Measurements from ENCODE around the gene SC5D. TPM values are rescaled to one million over a fixed set of nuclear protein-coding genes. Genes with fewer than 3 reads are reported as not detected.

Gene SC5D
- total RNA-seq, 1 donor from 2014 or later, result 40.4 TPM

- ChIA-PET POLR2A (interaction anchor here (0.6 to 2.6 kb wide), 4 partner anchors 38 to 101 kb away, joined by 3 to 8 read pairs (median 3); no protein-coding TSS in a partner anchor), CTCF (interaction anchor here (1.1 kb wide), 1 partner anchor 9 kb away, joined by 3 read pairs; no protein-coding TSS in a partner anchor)
- H3K4me1 Mint-ChIP-seq, result peaks cover 3% of the 10 kb centered on the region
- no peaks in the 10 kb centered on the region for H3K36me3 Mint-ChIP-seq (ENCODE audit: low read depth)
- DNase-seq (no peak), ATAC-seq (ENCODE audit: low read depth) (peak; percentile 25)
- intact Hi-C loops (cut with micrococcal nuclease), result loop anchor here (2.0 kb wide), 1 partner anchor 38 kb away; no protein-coding TSS in a partner anchor
- no peaks in the 10 kb centered on the region for H3K9me3 Mint-ChIP-seq
- no peak overlapping the region for H3K27ac Mint-ChIP-seq
- no peak overlapping the region for H3K4me3 Mint-ChIP-seq
- no peak for TF ChIP-seq CTCF (IDR thresholded peaks at IDR 0.05)
- H3K27me3 Mint-ChIP-seq, result peaks cover 5% of the 10 kb centered on the region
Measured at GRCh38 chr11:121328967-121329679, 36.6 kb downstream of the SC5D start.

GRCh38 chr11:121329781-121330395 is 37.3 kb downstream of the SC5D start:
- ChIA-PET POLR2A (interaction anchor here (0.6 to 0.7 kb wide), 2 partner anchors 38 to 100 kb away, joined by 3 read pairs; no protein-coding TSS in a partner anchor), CTCF (interaction anchor here (1.1 kb wide), 1 partner anchor 10 kb away, joined by 3 read pairs; no protein-coding TSS in a partner anchor)
- Mint-ChIP-seq H3K4me1 (peaks cover 9% of the 10 kb centered on the region), H3K27ac (no peak overlapping the region), H3K4me3 (no peak overlapping the region), H3K9me3 (no peaks in the 10 kb centered on the region), H3K36me3 (ENCODE audit: low read depth) (no peaks in the 10 kb centered on the region), H3K27me3 (peaks cover 5% of the 10 kb centered on the region)
- intact Hi-C loops (cut with micrococcal nuclease), result loop anchor here (2.0 kb wide), 1 partner anchor 37 kb away; no protein-coding TSS in a partner anchor
- TF ChIP-seq CTCF (IDR thresholded peaks at IDR 0.05), result no peak
- DNase-seq (no peak), ATAC-seq (ENCODE audit: low read depth) (no peak)

- intact Hi-C loops (cut with micrococcal nuclease), result no loop called here
- DNase-seq (no peak), ATAC-seq (ENCODE audit: low read depth) (no peak)
- Mint-ChIP-seq H3K27ac (no peak overlapping the region), H3K9me3 (no peaks in the 10 kb centered on the region), H3K27me3 (peaks cover 7% of the 10 kb centered on the region), H3K36me3 (ENCODE audit: low read depth) (no peaks in the 10 kb centered on the region), H3K4me3 (no peak overlapping the region), H3K4me1 (peaks cover 9% of the 10 kb centered on the region)
- ChIA-PET POLR2A (no interaction called here), CTCF (no interaction called here)
- TF ChIP-seq CTCF (IDR thresholded peaks at IDR 0.05), result no peak
Measured at GRCh38 chr11:121330614-121331435, 38.3 kb downstream of the SC5D start.

- no peak for DNase-seq
- H3K4me1 Mint-ChIP-seq, result peaks cover 44% of the 10 kb centered on the region
- peaks cover 7% of the 10 kb centered on the region for H3K27me3 Mint-ChIP-seq
- H3K4me3 Mint-ChIP-seq, result no peak overlapping the region
- no peaks in the 10 kb centered on the region for H3K36me3 Mint-ChIP-seq (ENCODE audit: low read depth)
- ATAC-seq (ENCODE audit: low read depth), result no peak
- POLR2A ChIA-PET, result no interaction called here
- no peak for TF ChIP-seq CTCF (IDR thresholded peaks at IDR 0.05)
- CTCF ChIA-PET, result no interaction called here
- H3K27ac Mint-ChIP-seq, result no peak overlapping the region
- intact Hi-C loops (cut with micrococcal nuclease), result no loop called here
- H3K9me3 Mint-ChIP-seq, result no peaks in the 10 kb centered on the region
Measured at GRCh38 chr11:121334973-121335710, 42.6 kb downstream of the SC5D start.
